HG03095 (cell line): ENCODE measurements around the gene ZC3H14.
A peak's percentile ranks its signal among the peaks of the same experiment; 100 is the strongest.

ENCODE experiments used
- ATAC-seq: cut with Tn5 transposase; IDR thresholded peaks from one replicate; pipeline ENCODE4 v1.9.1; 2021; ENCODE audit warnings: moderate library complexity; ENCODE audit not compliant: unreplicated experiment

ZC3H14 gene

GRCh38 chr14:88605594-88605993 lies 42.8 kb downstream of the ZC3H14 start:
- no peak for ATAC-seq

DNA sequence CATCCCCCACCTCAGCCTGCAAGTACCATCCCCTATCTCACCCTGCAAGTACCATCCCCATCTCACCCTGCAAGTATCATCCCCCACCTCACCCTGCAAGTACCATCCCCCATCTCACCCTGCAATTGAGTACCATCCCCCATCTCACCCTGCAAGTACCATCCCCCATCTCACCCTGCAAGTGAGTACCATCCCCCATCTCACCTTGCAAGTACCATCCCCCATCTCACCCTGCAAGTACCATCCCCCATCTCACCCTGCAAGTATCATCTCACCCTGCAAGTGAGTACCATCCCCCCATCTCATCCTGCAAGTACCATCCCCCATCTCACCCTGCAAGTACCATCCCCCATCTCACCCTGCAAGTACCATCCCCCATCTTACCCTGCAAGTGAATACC lies 45.0 kb downstream of the ZC3H14 start:
- ATAC-seq, result no peak

GRCh38 chr14:88611878-88612277 lies 49.0 kb downstream of the ZC3H14 start:
- ATAC-seq, result no peak

DNA sequence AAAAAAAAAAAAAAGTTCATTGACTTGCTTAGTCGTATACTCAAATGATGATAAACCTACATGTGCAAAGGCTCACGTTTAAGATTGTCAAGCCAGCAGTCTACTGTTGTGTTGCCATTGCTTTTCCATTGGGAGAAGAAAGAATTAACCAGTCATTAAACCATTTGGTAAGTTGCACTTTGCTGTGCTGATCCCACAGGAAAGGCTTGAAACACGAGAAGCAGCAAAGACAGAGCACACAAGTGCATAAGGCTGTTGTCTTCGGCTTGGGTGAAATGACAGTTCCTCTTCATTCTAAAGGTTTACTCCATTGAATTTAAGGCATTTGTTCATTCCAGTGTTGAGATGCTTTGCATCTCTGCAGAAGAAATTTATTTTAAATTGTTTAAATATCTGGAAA lies 50.1 kb downstream of the ZC3H14 start:
- no peak for ATAC-seq

GRCh38 chr14:88613552-88614010 lies 50.7 kb downstream of the ZC3H14 start:
- ATAC-seq, result no peak

- ATAC-seq, result no peak
Observed at GRCh38 chr14:88614218-88614907, 51.5 kb downstream of the ZC3H14 start.

DNA sequence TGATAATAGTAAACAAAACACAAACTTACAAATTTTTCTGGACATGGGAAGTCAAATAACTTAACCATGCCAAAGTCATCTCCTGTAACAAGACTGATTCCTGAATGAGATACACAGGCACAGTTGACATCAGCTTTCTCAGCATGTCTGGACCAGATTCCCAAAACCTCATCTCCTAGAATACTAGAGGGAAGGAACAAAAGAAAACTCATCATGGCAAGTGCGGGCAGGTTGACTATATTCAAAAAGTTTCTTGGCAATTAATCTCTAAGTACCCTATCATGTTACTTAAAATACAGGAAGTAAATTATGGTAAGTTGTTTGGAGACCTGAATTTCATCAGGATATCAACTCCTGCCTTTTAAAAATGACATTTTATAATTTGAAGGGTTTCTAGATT lies 53.9 kb downstream of the ZC3H14 start:
- ATAC-seq, result no peak

GRCh38 chr14:88617479-88617878 lies 54.6 kb downstream of the ZC3H14 start:
- no peak for ATAC-seq

GRCh38 chr14:88618476-88618875 lies 55.6 kb downstream of the ZC3H14 start:
- no peak for ATAC-seq

DNA sequence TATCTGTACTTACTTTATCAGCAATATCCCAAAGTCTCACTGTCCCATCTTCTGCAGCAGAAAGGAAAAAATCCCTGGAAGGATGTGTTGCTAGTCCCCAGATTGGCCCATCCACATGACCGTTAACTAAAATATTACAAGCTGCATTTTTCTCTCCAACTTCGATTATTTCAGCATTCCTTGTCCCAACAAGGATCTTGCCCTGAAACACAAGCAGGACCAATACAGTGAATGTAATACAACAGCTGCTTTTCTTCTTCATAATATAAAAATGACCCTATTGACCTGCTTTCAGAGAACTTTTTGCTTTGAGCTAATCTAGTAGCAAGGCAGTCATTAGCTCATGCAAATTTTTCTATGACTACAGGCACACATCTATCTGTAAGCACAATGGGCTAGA lies 58.3 kb downstream of the ZC3H14 start:
- ATAC-seq, result no peak

DNA sequence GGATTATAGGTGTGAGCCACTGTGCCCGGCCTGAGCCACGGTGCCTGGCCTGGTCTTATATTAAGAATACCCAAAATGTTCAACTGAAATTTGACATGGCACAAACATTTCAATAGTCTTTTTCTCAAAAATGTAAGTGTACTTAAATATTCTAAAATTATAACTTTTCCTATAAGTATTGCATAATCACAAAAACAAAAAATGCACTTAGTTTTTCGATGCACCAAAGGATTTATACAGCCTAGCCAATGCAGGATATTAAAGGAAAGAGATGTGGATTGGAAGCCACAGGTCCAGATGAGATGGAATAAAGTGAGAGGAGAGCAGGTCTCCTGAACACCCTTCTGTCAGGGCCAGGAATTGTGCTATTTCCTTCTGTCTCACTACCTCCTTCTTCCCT lies 62.8 kb downstream of the ZC3H14 start:
- ATAC-seq, result no peak

DNA sequence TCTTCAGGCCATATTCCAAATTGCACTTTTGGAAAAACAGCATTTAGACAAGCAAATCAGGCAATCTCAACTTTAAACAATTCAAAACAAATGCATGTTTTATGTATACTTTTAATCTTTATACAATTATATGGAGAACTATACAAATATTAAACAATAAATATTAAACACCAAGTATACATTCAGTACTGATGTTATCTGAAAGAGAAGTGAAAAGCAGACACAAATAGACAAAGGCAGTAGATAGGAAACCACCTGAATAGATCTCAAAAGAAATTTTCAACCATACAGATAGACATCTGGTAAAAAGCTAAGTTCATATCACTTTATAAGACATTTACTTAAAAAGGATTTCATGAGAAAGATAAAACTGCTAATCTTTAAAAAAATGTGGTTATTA lies 65.2 kb downstream of the ZC3H14 start:
- ATAC-seq, result no peak

DNA sequence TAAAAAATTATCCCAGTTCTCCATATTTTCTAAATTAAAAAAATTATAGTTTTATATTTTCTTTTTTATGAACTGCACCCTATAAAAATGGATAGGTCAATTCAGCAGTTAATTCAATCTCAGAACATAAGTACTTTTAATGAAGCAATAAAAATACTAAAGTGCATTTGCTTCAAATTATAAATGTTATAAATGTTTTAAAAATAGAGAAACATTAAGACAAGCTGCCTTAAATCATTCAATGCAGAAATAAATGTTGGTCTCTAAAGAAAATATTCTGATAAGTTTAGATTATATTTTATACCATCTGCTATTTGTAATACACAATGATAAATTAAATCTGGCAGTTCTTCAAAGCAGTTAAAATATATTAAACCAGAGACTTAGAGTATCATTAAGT lies 65.6 kb downstream of the ZC3H14 start:
- no peak for ATAC-seq

DNA sequence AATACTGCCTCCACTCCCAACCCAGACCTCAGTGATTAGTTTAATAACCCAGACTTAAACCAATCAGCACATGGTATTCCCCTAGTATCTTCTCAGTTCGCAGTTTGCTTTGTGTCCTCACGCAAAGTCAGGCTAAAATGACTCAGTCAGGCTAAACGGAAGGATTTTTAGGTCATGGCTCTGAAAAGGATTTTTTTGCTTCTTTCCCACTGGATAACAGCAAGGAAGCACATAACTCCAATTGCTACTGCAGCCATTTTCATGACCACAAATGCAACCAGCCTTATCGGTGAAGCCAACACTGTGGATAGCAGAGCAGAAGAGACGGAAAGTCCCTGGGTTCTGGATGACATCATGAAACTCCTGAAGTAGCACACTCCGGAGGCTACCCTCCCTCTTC lies 67.7 kb downstream of the ZC3H14 start:
- ATAC-seq, result no peak

GRCh38 chr14:88631091-88631490 lies 68.3 kb downstream of the ZC3H14 start:
- ATAC-seq, result no peak

GRCh38 chr14:88632512-88632911 lies 69.7 kb downstream of the ZC3H14 start:
- no peak for ATAC-seq

- no peak for ATAC-seq
Observed at GRCh38 chr14:88639221-88639620, 76.4 kb downstream of the ZC3H14 start.

DNA sequence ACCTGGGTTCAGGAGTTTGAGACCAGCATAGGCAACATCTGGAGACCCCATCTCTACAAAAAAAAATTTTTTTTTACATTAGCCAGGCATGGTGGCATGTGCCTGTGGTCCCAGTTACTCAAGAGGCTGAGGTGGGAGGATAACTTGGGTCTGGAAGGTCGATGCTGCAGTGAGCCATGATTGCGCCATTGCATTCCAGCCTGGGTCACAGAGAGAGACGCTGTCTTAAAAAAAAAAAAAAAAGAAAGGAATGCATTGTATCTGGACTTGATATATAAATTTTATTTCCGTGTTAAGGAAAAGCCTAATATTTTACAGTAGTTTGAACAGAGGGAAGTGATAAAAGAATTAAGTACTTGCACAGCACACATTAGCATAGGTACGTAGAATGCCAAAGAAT lies 97.2 kb downstream of the ZC3H14 start:
- ATAC-seq, result no peak

- ATAC-seq, result peak; percentile 51
Observed at GRCh38 chr14:88667555-88668273, 104.9 kb downstream of the ZC3H14 start.

DNA sequence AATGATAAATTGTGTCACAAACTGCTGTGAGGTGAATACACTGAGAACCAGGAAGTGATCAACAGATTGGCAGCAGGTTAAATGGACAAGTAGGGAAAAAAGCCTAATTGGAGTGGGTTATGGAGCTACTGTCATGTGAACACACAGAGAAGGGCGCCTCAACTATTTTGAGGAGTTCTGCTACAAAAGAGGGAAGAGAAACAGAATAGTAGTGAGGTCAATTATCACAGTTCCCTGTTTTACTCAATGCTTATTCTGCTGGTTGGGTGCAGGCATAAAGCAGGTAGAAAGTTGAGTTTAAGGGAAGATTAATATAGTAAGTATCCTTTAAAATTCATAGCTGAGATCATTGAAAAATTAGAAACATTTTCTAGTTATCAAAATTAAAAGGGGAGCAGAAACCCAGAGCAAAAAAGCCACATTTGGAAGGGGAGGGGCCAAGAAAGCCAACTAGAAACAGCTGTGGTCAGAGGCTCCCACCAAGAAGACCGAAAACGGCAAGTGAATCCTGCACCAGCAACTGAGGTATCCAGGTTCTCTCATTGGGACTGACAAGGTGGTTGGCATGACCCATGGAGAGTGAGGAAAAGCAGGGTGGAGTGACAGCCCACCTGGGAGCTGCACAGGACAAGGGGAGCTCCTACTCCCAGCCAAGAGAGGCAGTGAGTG lies 105.7 kb downstream of the ZC3H14 start:
- ATAC-seq, result peak; percentile 80

DNA sequence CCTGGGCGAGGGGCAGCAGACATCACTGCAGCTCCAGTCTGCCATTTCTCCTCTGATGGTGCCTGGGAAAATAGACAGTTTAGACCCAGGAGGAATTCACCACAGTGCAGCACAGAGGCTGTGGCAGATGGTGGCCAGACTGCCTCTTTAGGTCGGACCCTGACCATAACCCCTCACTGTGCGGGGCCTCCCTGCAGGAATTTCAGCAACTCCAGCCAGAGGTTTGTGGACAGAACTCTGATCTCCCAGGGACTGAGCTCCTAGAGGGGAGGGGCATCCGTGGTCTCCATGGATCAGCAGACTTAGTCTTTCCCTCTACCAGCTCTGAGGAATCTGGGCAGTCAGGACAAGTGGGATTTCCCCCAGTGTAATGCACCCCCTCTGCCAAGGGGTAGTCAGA lies 106.5 kb downstream of the ZC3H14 start:
- no peak for ATAC-seq
